ENCODE measurements around the gene SPOCK3.

DNA sequence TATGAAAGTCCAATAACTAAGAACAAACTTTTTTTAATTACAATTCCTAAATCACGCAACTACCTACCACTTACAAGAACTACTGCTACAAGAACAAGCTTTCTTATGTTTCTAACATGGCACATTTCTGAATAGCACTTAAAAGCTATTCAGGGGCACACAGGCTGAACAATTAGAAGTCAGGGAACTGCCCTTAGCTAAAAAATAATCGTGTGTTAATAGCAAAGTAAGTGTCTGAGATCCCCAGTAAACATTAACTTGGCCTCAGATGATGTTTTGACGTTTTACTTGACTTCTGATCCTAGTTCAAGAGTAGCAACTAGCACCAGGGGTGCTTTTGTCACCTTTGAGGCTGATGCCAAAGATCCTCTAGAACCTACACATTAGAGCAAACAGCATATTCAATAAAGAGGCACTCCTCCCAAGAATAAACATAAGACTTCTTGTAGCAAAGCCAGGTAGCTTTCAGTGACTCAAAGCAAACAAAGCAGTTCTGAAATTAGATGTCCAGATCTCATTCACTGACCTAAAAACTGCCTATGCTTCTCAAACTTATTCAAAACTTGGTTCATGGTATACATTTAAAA is 16.2 kb downstream of the SPOCK3 start:
- TF ChIP-seq, protein P1, sequence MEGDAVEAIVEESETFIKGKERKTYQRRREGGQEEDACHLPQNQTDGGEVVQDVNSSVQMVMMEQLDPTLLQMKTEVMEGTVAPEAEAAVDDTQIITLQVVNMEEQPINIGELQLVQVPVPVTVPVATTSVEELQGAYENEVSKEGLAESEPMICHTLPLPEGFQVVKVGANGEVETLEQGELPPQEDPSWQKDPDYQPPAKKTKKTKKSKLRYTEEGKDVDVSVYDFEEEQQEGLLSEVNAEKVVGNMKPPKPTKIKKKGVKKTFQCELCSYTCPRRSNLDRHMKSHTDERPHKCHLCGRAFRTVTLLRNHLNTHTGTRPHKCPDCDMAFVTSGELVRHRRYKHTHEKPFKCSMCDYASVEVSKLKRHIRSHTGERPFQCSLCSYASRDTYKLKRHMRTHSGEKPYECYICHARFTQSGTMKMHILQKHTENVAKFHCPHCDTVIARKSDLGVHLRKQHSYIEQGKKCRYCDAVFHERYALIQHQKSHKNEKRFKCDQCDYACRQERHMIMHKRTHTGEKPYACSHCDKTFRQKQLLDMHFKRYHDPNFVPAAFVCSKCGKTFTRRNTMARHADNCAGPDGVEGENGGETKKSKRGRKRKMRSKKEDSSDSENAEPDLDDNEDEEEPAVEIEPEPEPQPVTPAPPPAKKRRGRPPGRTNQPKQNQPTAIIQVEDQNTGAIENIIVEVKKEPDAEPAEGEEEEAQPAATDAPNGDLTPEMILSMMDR (conservative IDR thresholded peaks at IDR 0.05; ENCODE audit: low read length) = no peak
- TF ChIP-seq EZH2phosphoT487 (IDR thresholded peaks at IDR 0.05; ENCODE audit: borderline replicate concordance, low read depth, low read length) = no peak
